ENCODE data around the gene USH1C. TPM values are rescaled to one million over a fixed set of nuclear protein-coding genes. Genes with fewer than 3 reads are reported as not detected.

USH1C gene
- total and polyA plus RNA-seq, 2 of the 4 experiments (the other 2 are of a cell fraction): not detected

GRCh38 chr11:17481905-17482304 lies 62.3 kb downstream of the USH1C start:
- POLR2A ChIA-PET (ENCODE audit: unreplicated experiment): no interaction called here

More at GRCh38 chr11:17481905-17482304, 62.3 kb downstream of the USH1C start:
- Histone ChIP-seq H2BK15ac (ENCODE audit: low read depth, low read length) (no peak overlapping the region), H4K8ac (ENCODE audit: low read depth in 2 of 2, low read length in 2 of 2) (no peak overlapping the region), H2AK9ac (replicated peaks; ENCODE audit: low read depth, low read length, poor library complexity) (peak overlapping the region; percentile 65), H2BK20ac (ENCODE audit: low read depth, low read length) (no peak overlapping the region), H3K18ac (ENCODE audit: low read depth, low read length) (no peak overlapping the region), H3K4me1 (ENCODE audit: control insufficient read depth, insufficient read depth, low read length) (no peaks in the 10 kb centered on the region), H2BK120ac (ENCODE audit: low read depth, low read length) (no peak overlapping the region), H3K36me3 (ENCODE audit: control insufficient read depth, insufficient read depth, low read length) (no peaks in the 10 kb centered on the region), H2BK5ac (ENCODE audit: low read depth, low read length, poor library complexity, severe bottlenecking) (no peak overlapping the region), H4K5ac (ENCODE audit: low read depth, low read length) (no peak overlapping the region), H3K27ac (ENCODE audit: insufficient read depth, low read length) (no peak overlapping the region), H3K56ac (ENCODE audit: extremely low read depth, insufficient read depth, low read length) (no peak overlapping the region), H4K91ac (ENCODE audit: insufficient read depth, low read depth, low read length) (no peak overlapping the region), H3K79me1 (ENCODE audit: low read depth in 1 of 2, low read length in 2 of 2) (no peaks in the 10 kb centered on the region), H3K4me3 (ENCODE audit: insufficient read depth, low read depth, low read length) (no peak overlapping the region), H2AFZ (replicated peaks; ENCODE audit: low read length, poor library complexity) (no peak overlapping the region), H3K4ac (ENCODE audit: low read depth, low read length) (no peak overlapping the region), H3K27me3 (ENCODE audit: control insufficient read depth, insufficient read depth, low read length) (peaks cover 13% of the 10 kb centered on the region), H3K9ac (ENCODE audit: low read depth, low read length) (no peak overlapping the region), H3K9me1 (ENCODE audit: insufficient read depth, low read length) (no peaks in the 10 kb centered on the region), H3K14ac (replicated peaks; ENCODE audit: low read depth, low read length) (no peak overlapping the region), H4K20me1 (ENCODE audit: insufficient read depth, low read length) (no peaks in the 10 kb centered on the region), H2AK5ac (ENCODE audit: low read depth, low read length) (no peak overlapping the region), H3K4me2 (ENCODE audit: low read depth, low read length) (no peak overlapping the region), H3K9me3 (ENCODE audit: control insufficient read depth, insufficient read depth, low read length) (no peaks in the 10 kb centered on the region), H3K23ac (ENCODE audit: low read depth, low read length) (no peak overlapping the region)
- no CpG with 5 or more reads among the region's 5 CpGs for WGBS, 2 experiments (ENCODE audit: extremely low coverage in 2 of 2, insufficient read length in 1 of 2)
- dilution Hi-C loops (cut with HindIII; ENCODE audit: low sequenced_read_pairs, unreplicated experiment) (no loop called here), in situ Hi-C loops (cut with MboI; ENCODE audit: low sequenced_read_pairs) (no loop called here), intact Hi-C loops (cut with micrococcal nuclease) (no loop called here)
- DNase-seq: no peak
- TF ChIP-seq USF2 (IDR thresholded peaks at IDR 0.05; ENCODE audit: low read depth, low read length): no peak
- TF ChIP-seq RCOR1 (IDR thresholded peaks at IDR 0.05; ENCODE audit: insufficient replicate concordance, low read length): no peak
- TF ChIP-seq, protein P1, sequence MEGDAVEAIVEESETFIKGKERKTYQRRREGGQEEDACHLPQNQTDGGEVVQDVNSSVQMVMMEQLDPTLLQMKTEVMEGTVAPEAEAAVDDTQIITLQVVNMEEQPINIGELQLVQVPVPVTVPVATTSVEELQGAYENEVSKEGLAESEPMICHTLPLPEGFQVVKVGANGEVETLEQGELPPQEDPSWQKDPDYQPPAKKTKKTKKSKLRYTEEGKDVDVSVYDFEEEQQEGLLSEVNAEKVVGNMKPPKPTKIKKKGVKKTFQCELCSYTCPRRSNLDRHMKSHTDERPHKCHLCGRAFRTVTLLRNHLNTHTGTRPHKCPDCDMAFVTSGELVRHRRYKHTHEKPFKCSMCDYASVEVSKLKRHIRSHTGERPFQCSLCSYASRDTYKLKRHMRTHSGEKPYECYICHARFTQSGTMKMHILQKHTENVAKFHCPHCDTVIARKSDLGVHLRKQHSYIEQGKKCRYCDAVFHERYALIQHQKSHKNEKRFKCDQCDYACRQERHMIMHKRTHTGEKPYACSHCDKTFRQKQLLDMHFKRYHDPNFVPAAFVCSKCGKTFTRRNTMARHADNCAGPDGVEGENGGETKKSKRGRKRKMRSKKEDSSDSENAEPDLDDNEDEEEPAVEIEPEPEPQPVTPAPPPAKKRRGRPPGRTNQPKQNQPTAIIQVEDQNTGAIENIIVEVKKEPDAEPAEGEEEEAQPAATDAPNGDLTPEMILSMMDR (conservative IDR thresholded peaks at IDR 0.05; ENCODE audit: low read depth, low read length): no peak
- TF ChIP-seq FOS (IDR thresholded peaks at IDR 0.05; ENCODE audit: low read depth, low read length): no peak
- TF ChIP-seq NFE2L2 (IDR thresholded peaks at IDR 0.05; ENCODE audit: low read depth, low read length): no peak
- TF ChIP-seq, protein P2, sequence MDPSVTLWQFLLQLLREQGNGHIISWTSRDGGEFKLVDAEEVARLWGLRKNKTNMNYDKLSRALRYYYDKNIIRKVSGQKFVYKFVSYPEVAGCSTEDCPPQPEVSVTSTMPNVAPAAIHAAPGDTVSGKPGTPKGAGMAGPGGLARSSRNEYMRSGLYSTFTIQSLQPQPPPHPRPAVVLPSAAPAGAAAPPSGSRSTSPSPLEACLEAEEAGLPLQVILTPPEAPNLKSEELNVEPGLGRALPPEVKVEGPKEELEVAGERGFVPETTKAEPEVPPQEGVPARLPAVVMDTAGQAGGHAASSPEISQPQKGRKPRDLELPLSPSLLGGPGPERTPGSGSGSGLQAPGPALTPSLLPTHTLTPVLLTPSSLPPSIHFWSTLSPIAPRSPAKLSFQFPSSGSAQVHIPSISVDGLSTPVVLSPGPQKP (IDR thresholded peaks at IDR 0.05; ENCODE audit: borderline replicate concordance, low read depth, low read length): no peak
- no peak for TF ChIP-seq MAZ (IDR thresholded peaks at IDR 0.05; ENCODE audit: borderline replicate concordance, low read depth, low read length)
- no peak for TF ChIP-seq POLR2A (IDR thresholded peaks at IDR 0.05; ENCODE audit: low read depth, low read length)
- no peak for TF ChIP-seq RAD21 (IDR thresholded peaks at IDR 0.05; ENCODE audit: low read length)
- no peak for TF ChIP-seq SMC3 (IDR thresholded peaks at IDR 0.05; ENCODE audit: low read depth, low read length)
- TF ChIP-seq RFX5 (IDR thresholded peaks at IDR 0.05; ENCODE audit: low read depth, low read length): no peak
- no peak for TF ChIP-seq CEBPB (IDR thresholded peaks at IDR 0.05; ENCODE audit: low read depth, low read length)
- TF ChIP-seq MAFK (IDR thresholded peaks at IDR 0.05; ENCODE audit: low read depth, low read length): no peak
- TF ChIP-seq MXI1 (IDR thresholded peaks at IDR 0.05; ENCODE audit: borderline replicate concordance, low read depth, low read length): no peak
- TF ChIP-seq BHLHE40 (IDR thresholded peaks at IDR 0.05; ENCODE audit: low read depth, low read length): no peak
- TF ChIP-seq CHD1 (IDR thresholded peaks at IDR 0.05; ENCODE audit: low read depth, low read length): no peak
- ATAC-seq (ENCODE audit: low read depth): no peak
- no TSS peak for BruUV-seq (replicated peaks)
- CTCF ChIA-PET: interaction anchor here (0.5 kb wide), 1 partner anchor 272 kb away, joined by 4 read pairs; no protein-coding TSS in a partner anchor

All from IMR-90 (cell line).